Measurements from ENCODE around the gene LDHD. TPM values are rescaled to one million over a fixed set of nuclear protein-coding genes. Genes with fewer than 3 reads are reported as not detected.
A peak's percentile ranks its signal among the peaks of the same experiment; 100 is the strongest.

LDHD gene
- polyA plus RNA-seq, 4 donors = 8.7 to 33.8 (median 19.5) TPM

DNA sequence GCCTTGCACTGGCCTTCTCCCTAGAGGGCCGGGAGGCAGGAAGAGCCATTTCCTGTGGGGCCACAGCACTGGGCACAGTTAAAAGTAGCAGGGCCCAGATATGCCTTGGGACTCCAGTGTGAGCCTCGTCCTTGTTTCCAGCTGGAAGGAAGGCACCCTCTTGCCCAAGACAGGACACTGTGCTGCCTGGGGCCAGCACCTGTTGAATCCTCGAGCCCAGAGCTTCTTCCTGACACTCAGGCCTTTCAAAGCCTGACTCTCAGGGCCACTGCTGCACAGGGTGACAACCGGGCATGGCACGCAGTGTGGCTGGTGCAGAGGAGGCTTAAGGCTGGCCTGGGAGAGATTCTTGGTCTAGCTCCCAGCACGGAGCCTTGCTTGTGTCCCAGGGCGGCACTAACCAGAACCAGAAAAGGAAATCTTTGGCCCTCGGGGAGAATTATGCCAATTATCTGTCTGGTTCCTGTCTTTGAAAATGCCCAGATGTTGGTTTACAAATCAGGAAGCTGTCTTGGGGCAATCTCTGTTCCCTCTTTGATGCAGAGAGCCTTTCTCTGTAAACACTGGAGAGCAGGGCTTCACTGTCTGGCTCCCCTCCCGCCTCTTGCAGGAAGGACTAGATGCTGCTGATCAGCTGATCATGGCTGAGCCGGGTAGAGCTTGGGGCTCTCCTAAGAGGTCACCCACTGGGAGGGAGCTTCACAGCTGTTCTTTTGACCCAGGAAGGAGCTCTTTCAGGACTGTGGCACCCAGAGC is 11.1 kb downstream of the LDHD start:
- no peaks in the 10 kb centered on the region for H3K27me3 ChIP-seq (ENCODE audit: control insufficient read depth in 3 of 3, insufficient read depth in 3 of 3, low read length in 3 of 3)
- peak overlapping the region in 1 of 3 donors; percentile 28 for H3K27ac ChIP-seq (ENCODE audit: low read depth in 1 of 3, low read length in 2 of 3)
- peaks cover 0 to 40% (median 0%) of the 10 kb centered on the region in 3 donors for H3K36me3 ChIP-seq (ENCODE audit: control insufficient read depth in 3 of 3, insufficient read depth in 2 of 3, low read depth in 1 of 3, low read length in 3 of 3)
- no peak for FAIRE-seq
- peaks cover 2 to 18% (median 4%) of the 10 kb centered on the region in 3 donors for H3K4me1 ChIP-seq (ENCODE audit: control insufficient read depth in 3 of 3, insufficient read depth in 2 of 3, low read depth in 1 of 3, low read length in 2 of 3)
- DNase-seq = no peak
- no peak overlapping the region for H3K4me3 ChIP-seq (ENCODE audit: low read depth in 1 of 3, low read length in 3 of 3)
- no peaks in the 10 kb centered on the region for H3K9me3 ChIP-seq (ENCODE audit: control insufficient read depth in 2 of 2, insufficient read depth in 1 of 2, low read depth in 1 of 2, low read length in 1 of 2)
- WGBS, 3 donors = 55 to 76% (median 66%) methylated on average over 9 to 10 of the region's 10 CpGs

GRCh38 chr16:75104836-75105235 is 11.7 kb downstream of the LDHD start:
- FAIRE-seq (no peak), DNase-seq (no peak)
- H3K27me3 ChIP-seq (ENCODE audit: control insufficient read depth in 3 of 3, insufficient read depth in 3 of 3, low read length in 3 of 3) = no peaks in the 10 kb centered on the region
- peaks cover 0 to 14% (median 4%) of the 10 kb centered on the region in 3 donors for H3K4me1 ChIP-seq (ENCODE audit: control insufficient read depth in 3 of 3, insufficient read depth in 2 of 3, low read depth in 1 of 3, low read length in 2 of 3)
- peaks cover 0 to 45% (median 0%) of the 10 kb centered on the region in 3 donors for H3K36me3 ChIP-seq (ENCODE audit: control insufficient read depth in 3 of 3, insufficient read depth in 2 of 3, low read depth in 1 of 3, low read length in 3 of 3)
- no peaks in the 10 kb centered on the region for H3K9me3 ChIP-seq (ENCODE audit: control insufficient read depth in 2 of 2, insufficient read depth in 1 of 2, low read depth in 1 of 2, low read length in 1 of 2)
- WGBS, 3 donors = 93 to 96% (median 95%) methylated on average over 11 of the region's 11 CpGs
- H3K4me3 ChIP-seq (ENCODE audit: low read depth in 1 of 3, low read length in 3 of 3) = no peak overlapping the region
- no peak overlapping the region for H3K27ac ChIP-seq (ENCODE audit: low read depth in 1 of 3, low read length in 2 of 3)

- 96 to 97% (median 97%) methylated on average over 5 of the region's 5 CpGs for WGBS, 3 donors
- H3K27me3 ChIP-seq (ENCODE audit: control insufficient read depth in 3 of 3, insufficient read depth in 3 of 3, low read length in 3 of 3) = no peaks in the 10 kb centered on the region
- no peak for FAIRE-seq
- H3K27ac ChIP-seq (ENCODE audit: low read depth in 1 of 3, low read length in 2 of 3) = no peak overlapping the region
- no peaks in the 10 kb centered on the region for H3K9me3 ChIP-seq (ENCODE audit: control insufficient read depth in 2 of 2, insufficient read depth in 1 of 2, low read depth in 1 of 2, low read length in 1 of 2)
- peaks cover 0 to 5% (median 0%) of the 10 kb centered on the region in 3 donors for H3K4me1 ChIP-seq (ENCODE audit: control insufficient read depth in 3 of 3, insufficient read depth in 2 of 3, low read depth in 1 of 3, low read length in 2 of 3)
- no peak overlapping the region for H3K4me3 ChIP-seq (ENCODE audit: low read depth in 1 of 3, low read length in 3 of 3)
- peaks cover 0 to 43% (median 0%) of the 10 kb centered on the region in 3 donors for H3K36me3 ChIP-seq (ENCODE audit: control insufficient read depth in 3 of 3, insufficient read depth in 2 of 3, low read depth in 1 of 3, low read length in 3 of 3)
- no peak for DNase-seq
Measured at GRCh38 chr16:75103994-75104393, 12.6 kb downstream of the LDHD start.

- no peaks in the 10 kb centered on the region for H3K9me3 ChIP-seq (ENCODE audit: control insufficient read depth in 2 of 2, insufficient read depth in 1 of 2, low read depth in 1 of 2, low read length in 1 of 2)
- WGBS, 3 donors = 95 to 98% (median 97%) methylated on average over 9 of the region's 9 CpGs
- H3K4me1 ChIP-seq (ENCODE audit: control insufficient read depth in 3 of 3, insufficient read depth in 2 of 3, low read depth in 1 of 3, low read length in 2 of 3) = no peaks in the 10 kb centered on the region
- no peaks in the 10 kb centered on the region for H3K27me3 ChIP-seq (ENCODE audit: control insufficient read depth in 3 of 3, insufficient read depth in 3 of 3, low read length in 3 of 3)
- FAIRE-seq = no peak
- H3K4me3 ChIP-seq (ENCODE audit: low read depth in 1 of 3, low read length in 3 of 3) = no peak overlapping the region
- H3K27ac ChIP-seq (ENCODE audit: low read depth in 1 of 3, low read length in 2 of 3) = no peak overlapping the region
- no peak for DNase-seq
- peaks cover 0 to 47% (median 0%) of the 10 kb centered on the region in 3 donors for H3K36me3 ChIP-seq (ENCODE audit: control insufficient read depth in 3 of 3, insufficient read depth in 2 of 3, low read depth in 1 of 3, low read length in 3 of 3)
Measured at GRCh38 chr16:75102595-75102994, 14.0 kb downstream of the LDHD start.

DNA sequence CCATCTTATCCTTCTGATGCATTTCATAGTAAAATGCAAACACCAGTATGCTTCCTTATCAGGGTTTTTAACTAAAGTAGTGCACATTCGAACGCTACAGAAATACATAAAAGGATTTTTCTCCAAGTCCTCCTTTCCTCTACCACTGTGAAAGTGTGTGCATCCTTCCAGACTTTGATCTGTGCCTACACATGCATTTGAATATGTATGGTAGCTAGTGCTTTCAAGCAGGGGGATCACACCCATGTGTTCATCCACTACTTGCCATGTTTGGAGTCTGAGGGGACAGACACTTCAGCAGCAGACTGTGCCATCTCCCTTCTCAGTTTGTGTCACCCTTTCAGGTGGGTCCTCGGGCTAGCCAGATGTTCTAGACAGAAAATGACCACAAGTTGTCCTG is 14.9 kb downstream of the LDHD start:
- Histone ChIP-seq H3K36me3 (ENCODE audit: control insufficient read depth in 3 of 3, insufficient read depth in 2 of 3, low read depth in 1 of 3, low read length in 3 of 3) (peaks cover 0 to 40% (median 0%) of the 10 kb centered on the region in 3 donors), H3K9me3 (ENCODE audit: control insufficient read depth in 2 of 2, insufficient read depth in 1 of 2, low read depth in 1 of 2, low read length in 1 of 2) (no peaks in the 10 kb centered on the region), H3K27ac (ENCODE audit: low read depth in 1 of 3, low read length in 2 of 3) (no peak overlapping the region), H3K27me3 (ENCODE audit: control insufficient read depth in 3 of 3, insufficient read depth in 3 of 3, low read length in 3 of 3) (no peaks in the 10 kb centered on the region), H3K4me1 (ENCODE audit: control insufficient read depth in 3 of 3, insufficient read depth in 2 of 3, low read depth in 1 of 3, low read length in 2 of 3) (no peaks in the 10 kb centered on the region), H3K4me3 (ENCODE audit: low read depth in 1 of 3, low read length in 3 of 3) (no peak overlapping the region)
- no peak for DNase-seq
- 84 to 85% (median 84%) methylated on average over 3 of the region's 3 CpGs for WGBS, 3 donors
- FAIRE-seq = no peak

GRCh38 chr16:75100603-75100990 is 16.0 kb downstream of the LDHD start:
- WGBS, 3 donors = 83 to 88% (median 88%) methylated on average over 3 of the region's 3 CpGs
- Histone ChIP-seq H3K4me1 (ENCODE audit: control insufficient read depth in 3 of 3, insufficient read depth in 2 of 3, low read depth in 1 of 3, low read length in 2 of 3) (no peaks in the 10 kb centered on the region), H3K36me3 (ENCODE audit: control insufficient read depth in 3 of 3, insufficient read depth in 2 of 3, low read depth in 1 of 3, low read length in 3 of 3) (peaks cover 0 to 37% (median 0%) of the 10 kb centered on the region in 3 donors), H3K4me3 (ENCODE audit: low read depth in 1 of 3, low read length in 3 of 3) (no peak overlapping the region), H3K9me3 (ENCODE audit: control insufficient read depth in 2 of 2, insufficient read depth in 1 of 2, low read depth in 1 of 2, low read length in 1 of 2) (no peaks in the 10 kb centered on the region), H3K27ac (ENCODE audit: low read depth in 1 of 3, low read length in 2 of 3) (no peak overlapping the region), H3K27me3 (ENCODE audit: control insufficient read depth in 3 of 3, insufficient read depth in 3 of 3, low read length in 3 of 3) (no peaks in the 10 kb centered on the region)
- no peak for FAIRE-seq
- no peak for DNase-seq

- peaks cover 0 to 37% (median 0%) of the 10 kb centered on the region in 3 donors for H3K36me3 ChIP-seq (ENCODE audit: control insufficient read depth in 3 of 3, insufficient read depth in 2 of 3, low read depth in 1 of 3, low read length in 3 of 3)
- peak overlapping the region in 2 of 3 donors; percentile 20 to 34 for H3K27ac ChIP-seq (ENCODE audit: low read depth in 1 of 3, low read length in 2 of 3)
- H3K4me1 ChIP-seq (ENCODE audit: control insufficient read depth in 3 of 3, insufficient read depth in 2 of 3, low read depth in 1 of 3, low read length in 2 of 3) = no peaks in the 10 kb centered on the region
- peak in 1 of 2 donors; percentile 36 for DNase-seq
- no peak for FAIRE-seq
- no peaks in the 10 kb centered on the region for H3K27me3 ChIP-seq (ENCODE audit: control insufficient read depth in 3 of 3, insufficient read depth in 3 of 3, low read length in 3 of 3)
- no peak overlapping the region for H3K4me3 ChIP-seq (ENCODE audit: low read depth in 1 of 3, low read length in 3 of 3)
- 64 to 85% (median 78%) methylated on average over 16 of the region's 16 CpGs for WGBS, 3 donors
- H3K9me3 ChIP-seq (ENCODE audit: control insufficient read depth in 2 of 2, insufficient read depth in 1 of 2, low read depth in 1 of 2, low read length in 1 of 2) = no peaks in the 10 kb centered on the region
Measured at GRCh38 chr16:75099738-75100602, 16.6 kb downstream of the LDHD start.

GRCh38 chr16:75099075-75099667 is 17.4 kb downstream of the LDHD start:
- Histone ChIP-seq H3K27ac (ENCODE audit: low read depth in 1 of 3, low read length in 2 of 3) (peak overlapping the region in 2 of 3 donors; percentile 20 to 34), H3K36me3 (ENCODE audit: control insufficient read depth in 3 of 3, insufficient read depth in 2 of 3, low read depth in 1 of 3, low read length in 3 of 3) (peaks cover 0 to 37% (median 1%) of the 10 kb centered on the region in 3 donors), H3K27me3 (ENCODE audit: control insufficient read depth in 3 of 3, insufficient read depth in 3 of 3, low read length in 3 of 3) (no peaks in the 10 kb centered on the region), H3K9me3 (ENCODE audit: control insufficient read depth in 2 of 2, insufficient read depth in 1 of 2, low read depth in 1 of 2, low read length in 1 of 2) (no peaks in the 10 kb centered on the region), H3K4me3 (ENCODE audit: low read depth in 1 of 3, low read length in 3 of 3) (no peak overlapping the region), H3K4me1 (ENCODE audit: control insufficient read depth in 3 of 3, insufficient read depth in 2 of 3, low read depth in 1 of 3, low read length in 2 of 3) (no peaks in the 10 kb centered on the region)
- DNase-seq (no peak), FAIRE-seq (no peak)
- WGBS, 3 donors = 71 to 80% (median 74%) methylated on average over 8 of the region's 8 CpGs

All from small intestine (tissue), 7 donors.